IMR-90 (cell line): ENCODE results near the gene TAF11L3. TPM values are rescaled to one million over a fixed set of nuclear protein-coding genes. Genes with fewer than 3 reads are reported as not detected.
"Not testable (repeated sequence)": the region's sequence is repeated elsewhere in the genome, so short reads cannot be mapped to it uniquely, and the experiment has no call there.

Experiments used
- ATAC-seq: fragments of 200-7000 bp; cut with Tn5 transposase; 2 replicates; pipeline ENCODE4 v1.9.1; 2020; ENCODE audit warnings: low read depth, mild to moderate bottlenecking, moderate library complexity
- Bru-seq: library from RNA; stranded (reverse); fragments of 400-500 nt; gene quantifications from one replicate; lab custom pipeline; 2021; lab: Mats Ljungman, UMichigan
- BruChase-seq, 2 experiments: library from RNA; stranded (reverse); fragments of 400-500 nt; gene quantifications; one replicate each; lab custom pipeline; 2021; lab: Mats Ljungman, UMichigan
- BruUV-seq: library from RNA; stranded (reverse); fragments of 400-500 nt; replicated peaks from 2 replicates; lab custom pipeline; 2021; lab: Mats Ljungman, UMichigan
- CTCF ChIA-PET: fragments of 300-600 bp; formaldehyde crosslinking; extraction: SDS; loops from one replicate; lab custom pipeline; 2021; ENCODE audit warnings: antibody characterized with exemption; lab: Yijun Ruan, JAX
- POLR2A ChIA-PET: fragments of 300-600 bp; sonication (Branson Sonifier 250); formaldehyde crosslinking; loops from one replicate; lab custom pipeline; 2022; ENCODE audit warnings: antibody characterized with exemption; ENCODE audit not compliant: unreplicated experiment; lab: Charles Lee
- DNase-seq: peaks from one replicate; pipeline ENCODE4 v3.0.0; 2013
- H2AFZ ChIP-seq: replicated peaks from 2 replicates; pipeline ENCODE3; 2013; ENCODE audit warnings: low read length, mild to moderate bottlenecking; ENCODE audit not compliant: poor library complexity
- H2AK5ac ChIP-seq: 2 replicates; pipeline ENCODE4 v1.6.1; 2013; ENCODE audit warnings: low read depth, low read length, inconsistent platforms
- H2AK9ac ChIP-seq: replicated peaks from 2 replicates; pipeline ENCODE3; 2013; ENCODE audit warnings: mild to moderate bottlenecking, low read depth, low read length, moderate library complexity; ENCODE audit not compliant: poor library complexity
- H2BK120ac ChIP-seq: 2 replicates; pipeline ENCODE4 v1.6.1; 2013; ENCODE audit warnings: low read depth, low read length, inconsistent platforms
- H2BK15ac ChIP-seq: 3 replicates; pipeline ENCODE4 v1.6.1; 2013; ENCODE audit warnings: low read depth, low read length, inconsistent platforms
- H2BK20ac ChIP-seq: 2 replicates; pipeline ENCODE4 v1.6.1; 2013; ENCODE audit warnings: low read depth, mild to moderate bottlenecking, inconsistent platforms, low read length, moderate library complexity
- H2BK5ac ChIP-seq: 2 replicates; pipeline ENCODE4 v1.6.1; 2013; ENCODE audit warnings: mild to moderate bottlenecking, low read depth, low read length, inconsistent platforms; ENCODE audit not compliant: poor library complexity, severe bottlenecking
- H3K14ac ChIP-seq: replicated peaks from 2 replicates; pipeline ENCODE4 v1.6.1; 2013; ENCODE audit warnings: low read depth, low read length, inconsistent platforms
- H3K18ac ChIP-seq: 2 replicates; pipeline ENCODE4 v1.6.1; 2013; ENCODE audit warnings: low read depth, low read length, control low read depth
- H3K23ac ChIP-seq: 2 replicates; pipeline ENCODE4 v1.6.1; 2013; ENCODE audit warnings: low read depth, low read length, inconsistent platforms
- H3K27ac ChIP-seq: 2 replicates; pipeline ENCODE4 v1.5.1; 2013; ENCODE audit warnings: mild to moderate bottlenecking, control low read depth, low read length; ENCODE audit not compliant: insufficient read depth
- H3K27me3 ChIP-seq: 2 replicates; pipeline ENCODE4 v1.6.1; 2013; ENCODE audit warnings: low read length; ENCODE audit not compliant: control insufficient read depth, insufficient read depth
- H3K36me3 ChIP-seq: 2 replicates; pipeline ENCODE4 v1.6.1; 2013; ENCODE audit warnings: low read length, mixed read lengths; ENCODE audit not compliant: control insufficient read depth, insufficient read depth
- H3K4ac ChIP-seq: 2 replicates; pipeline ENCODE4 v1.6.1; 2013; ENCODE audit warnings: low read depth, low read length, inconsistent platforms
- H3K4me1 ChIP-seq: 2 replicates; pipeline ENCODE4 v1.6.1; 2013; ENCODE audit warnings: low read length, mixed read lengths; ENCODE audit not compliant: control insufficient read depth, insufficient read depth
- H3K4me2 ChIP-seq: 2 replicates; pipeline ENCODE4 v1.6.1; 2013; ENCODE audit warnings: low read depth, mild to moderate bottlenecking, control low read depth, low read length, moderate library complexity
- H3K4me3 ChIP-seq: 2 replicates; pipeline ENCODE4 v1.5.1; 2013; ENCODE audit warnings: low read depth, mild to moderate bottlenecking, control low read depth, low read length, moderate library complexity; ENCODE audit not compliant: insufficient read depth
- H3K56ac ChIP-seq: 2 replicates; pipeline ENCODE4 v1.6.1; 2013; ENCODE audit warnings: low read length, inconsistent platforms; ENCODE audit not compliant: insufficient read depth; ENCODE audit errors: extremely low read depth
- H3K79me1 ChIP-seq, 2 experiments: 2 replicates each; pipeline ENCODE4 v1.6.1; 2013; ENCODE audit warnings: low read length in 2 of 2, inconsistent platforms in 1 of 2, low read depth in 1 of 2
- H3K9ac ChIP-seq: 2 replicates; pipeline ENCODE4 v1.6.1; 2013; ENCODE audit warnings: low read depth, low read length, control low read depth
- H3K9me1 ChIP-seq: 2 replicates; pipeline ENCODE4 v1.6.1; 2013; ENCODE audit warnings: low read length, inconsistent platforms; ENCODE audit not compliant: insufficient read depth
- H3K9me3 ChIP-seq: 2 replicates; pipeline ENCODE4 v1.6.1; 2013; ENCODE audit warnings: low read length; ENCODE audit not compliant: control insufficient read depth, insufficient read depth
- H4K20me1 ChIP-seq: 2 replicates; pipeline ENCODE4 v1.6.1; 2013; ENCODE audit warnings: low read length, inconsistent platforms; ENCODE audit not compliant: insufficient read depth
- H4K5ac ChIP-seq: 2 replicates; pipeline ENCODE4 v1.6.1; 2013; ENCODE audit warnings: mild to moderate bottlenecking, low read depth, low read length, control low read depth
- H4K8ac ChIP-seq, 2 experiments: 2 replicates each; pipeline ENCODE4 v1.6.1; 2013; ENCODE audit warnings: low read depth in 2 of 2, low read length in 2 of 2, control low read depth in 1 of 2, inconsistent platforms in 1 of 2
- H4K91ac ChIP-seq: 2 replicates; pipeline ENCODE4 v1.6.1; 2013; ENCODE audit warnings: low read depth, low read length, inconsistent platforms; ENCODE audit not compliant: insufficient read depth
- WGBS, 2 experiments: methylation state at CpG; one replicate each; pipeline versions ENCODE4 v1.1.5 to v1.1.7; 2013; ENCODE audit warnings: missing lambda C conversion rate in 2 of 2; ENCODE audit not compliant: insufficient read length in 1 of 2; ENCODE audit errors: extremely low coverage in 2 of 2; 5-methylcytosine and 5-hydroxymethylcytosine counted together
- dilution Hi-C: fragments of 300-500 bp; cut with HindIII; formaldehyde crosslinking; loops from one replicate; pipeline ENCODE4 v1.14.3; 2018; ENCODE audit warnings: low sequenced_read_pairs; ENCODE audit not compliant: unreplicated experiment
- in situ Hi-C: fragments of 300-500 bp; cut with MboI; formaldehyde crosslinking; loops from 3 replicates; pipeline ENCODE4 v1.14.3; 2019; ENCODE audit warnings: low sequenced_read_pairs, inconsistent platforms, mixed read lengths
- intact Hi-C: fragments of 100-400 bp; cut with micrococcal nuclease; formaldehyde crosslinking; loops from 2 replicates; pipeline ENCODE4 v1.10.0; 2022
- long read RNA-seq: library from polyadenylated mRNA; unstranded; transcript quantifications from one replicate; pipeline ENCODE4 v2.0.0, GENCODE V29; 2021; ENCODE audit not compliant: unreplicated experiment
- polyA plus RNA-seq, 3 experiments: library from polyadenylated mRNA; depleted of rRNA; stranded (reverse); fragments of >200 nt; gene quantifications; 2 replicates each; pipeline ENCODE4 v1.2.3, GENCODE V29; 2012; ENCODE audit warnings: low replicate concordance in 1 of 3
- total RNA-seq: library from RNA; depleted of rRNA; stranded (reverse); fragments of >200 nt; gene quantifications from 2 replicates; pipeline ENCODE4 v1.2.3, GENCODE V29; 2012; rRNA removed

The TAF11L3 gene
- total RNA-seq (not detected in 2 replicates), polyA plus RNA-seq (2012; rRNA removed) (not detected in 2 replicates), Bru-seq, nascent RNA (not detected), BruChase-seq, experiment 1, labeled RNA remaining after a 6-hour chase (not detected), BruChase-seq, experiment 2, labeled RNA remaining after a 2-hour chase (not detected)
- not detected in 2 replicates for polyA plus RNA-seq (2012; cell fraction: cytosol; rRNA removed)
- not detected in 2 replicates for polyA plus RNA-seq (2012; cell fraction: nucleus; rRNA removed; ENCODE audit: low replicate concordance)
- long read RNA-seq: 0 reads

DNA sequence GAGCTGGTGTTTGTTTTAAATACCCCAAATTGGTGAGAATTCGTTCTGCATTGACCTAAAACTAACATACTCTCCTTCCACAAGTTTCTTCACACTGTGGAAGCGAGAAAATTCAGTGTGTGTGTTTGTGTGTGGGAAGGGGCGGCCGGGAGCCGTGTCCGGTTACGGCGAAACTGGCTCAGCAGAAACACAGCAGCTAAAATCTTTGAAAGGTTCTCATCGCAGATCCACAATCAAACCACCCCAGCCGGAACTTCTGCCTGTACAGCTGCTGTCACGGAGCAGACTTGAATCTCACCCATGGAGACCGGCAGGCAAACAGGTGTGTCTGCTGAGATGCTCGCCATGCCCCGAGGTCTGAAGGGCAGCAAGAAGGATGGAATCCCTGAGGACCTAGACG is at the start of gene TAF11L3:
Gene TAF11L3 (plus strand): TSS at position 301 of the 400 bp plus-strand sequence.
- H3K27ac ChIP-seq, in situ Hi-C loops, CTCF ChIA-PET, BruUV-seq, H3K79me1 ChIP-seq, ATAC-seq, H4K20me1 ChIP-seq, H3K4me2 ChIP-seq, H3K14ac ChIP-seq, H3K9me3 ChIP-seq, H3K9ac ChIP-seq, H2AK9ac ChIP-seq, dilution Hi-C loops, H3K4me1 ChIP-seq, H3K56ac ChIP-seq, H3K36me3 ChIP-seq, H2BK120ac ChIP-seq, H2AFZ ChIP-seq, H3K4me3 ChIP-seq, H3K4ac ChIP-seq, H4K5ac ChIP-seq, H3K27me3 ChIP-seq, intact Hi-C loops, POLR2A ChIA-PET, H2BK5ac ChIP-seq, H4K8ac ChIP-seq, H2BK20ac ChIP-seq, H3K23ac ChIP-seq, H4K91ac ChIP-seq, H3K18ac ChIP-seq, H2AK5ac ChIP-seq, H3K9me1 ChIP-seq, DNase-seq, H2BK15ac ChIP-seq: not testable (repeated sequence)
- WGBS, 2 experiments: no CpG with 5 or more reads among the region's 15 CpGs
